ENCODE measurements around the gene PAQR4.

PAQR4 gene

GRCh38 chr16:2982402-2982801 is 13.3 kb downstream of the PAQR4 start:
- Histone ChIP-seq H3K4me3 (ENCODE audit: low read depth, low read length) (no peak overlapping the region), H3K27ac (ENCODE audit: extremely low read depth, low read depth, low read length) (no peak overlapping the region), H3K36me3 (ENCODE audit: control insufficient read depth in 2 of 2, insufficient read depth in 1 of 2, low read length in 2 of 2) (peaks cover 3 to 10% of the 10 kb centered on the region in 2 experiments; a peak in 2 of 3 replicates), H3K9me3 (ENCODE audit: control insufficient read depth, insufficient read depth, low read depth, low read length) (no peaks in the 10 kb centered on the region), H3K4me1 (ENCODE audit: control insufficient read depth, insufficient read depth, low read length) (no peaks in the 10 kb centered on the region)
- CTCF ChIA-PET, result interaction anchor here (0.8 to 2.8 kb wide), 6 partner anchors 10 to 61 kb away, joined by 3 to 12 read pairs (median 4); partner anchors contain the start of gene PAQR4
- POLR2A ChIA-PET, result interaction anchor here (0.7 to 1.7 kb wide), 6 partner anchors 8 to 552 kb away, joined by 3 to 5 read pairs (median 4); partner anchors contain the start of genes HCFC1R1 and THOC6
- peak; percentile 91 for TF ChIP-seq ZNF366 (tag by site-specific recombination; conservative IDR thresholded peaks at IDR 0.05)
- no peak for TF ChIP-seq ZBTB17 (tag by site-specific recombination; IDR thresholded peaks at IDR 0.05)
- peak; percentile 99 for TF ChIP-seq PRDM1 (tag by site-specific recombination; IDR thresholded peaks at IDR 0.05)
- TF ChIP-seq HOXD13 (CRISPR knock-in tag; IDR thresholded peaks at IDR 0.05; ENCODE audit: borderline replicate concordance), result no peak
- no peak for TF ChIP-seq ZNF624 (tag by site-specific recombination; IDR thresholded peaks at IDR 0.05)
- no peak for TF ChIP-seq ZNF626 (tag by site-specific recombination; IDR thresholded peaks at IDR 0.05)
- no peak for TF ChIP-seq BCL11A (tag by site-specific recombination; IDR thresholded peaks at IDR 0.05; ENCODE audit: low read depth)
- TF ChIP-seq ZNF335 (tag by site-specific recombination; conservative IDR thresholded peaks at IDR 0.05), result 0 out of 2 replicates have a peak, but pooled peaks have one; percentile 18
- TF ChIP-seq FEZF1 (tag by site-specific recombination; IDR thresholded peaks at IDR 0.05), result no peak

GRCh38 chr16:2983706-2984136 is 14.6 kb downstream of the PAQR4 start:
- ChIA-PET POLR2A (interaction anchor here (1.3 to 1.7 kb wide), 4 partner anchors 8 to 40 kb away, joined by 3 to 5 read pairs (median 4); partner anchors contain the start of genes HCFC1R1, THOC6 and TNFRSF12A), CTCF (interaction anchor here (0.5 to 1.6 kb wide), 8 partner anchors 23 to 568 kb away, joined by 3 to 4 read pairs (median 3); no protein-coding TSS in a partner anchor)
- Histone ChIP-seq H3K27ac (ENCODE audit: extremely low read depth, low read depth, low read length) (no peak overlapping the region), H3K4me3 (ENCODE audit: low read depth, low read length) (no peak overlapping the region; the same call in 1 of the 2 replicates), H3K4me1 (ENCODE audit: control insufficient read depth, insufficient read depth, low read length) (no peaks in the 10 kb centered on the region; the same call in 1 of the 2 replicates), H3K36me3 (ENCODE audit: control insufficient read depth in 2 of 2, insufficient read depth in 1 of 2, low read length in 2 of 2) (peaks cover 0 to 1% of the 10 kb centered on the region in 2 experiments; a peak in 1 of 3 replicates), H3K9me3 (ENCODE audit: control insufficient read depth, insufficient read depth, low read depth, low read length) (no peaks in the 10 kb centered on the region)
- no peak for TF ChIP-seq ZNF558 (tag by site-specific recombination; IDR thresholded peaks at IDR 0.05)
- no peak for TF ChIP-seq GLI2 (tag by site-specific recombination; IDR thresholded peaks at IDR 0.05; ENCODE audit: borderline replicate concordance, low read depth)
- no peak; the same call in 1 of the 2 replicates for TF ChIP-seq ZNF184 (tag by site-specific recombination; IDR thresholded peaks at IDR 0.05)
- TF ChIP-seq ZBTB20 (tag by site-specific recombination; IDR thresholded peaks at IDR 0.05), result peak; percentile 29; the same call in 1 of the 2 replicates
- TF ChIP-seq ZNF521 (tag by site-specific recombination; IDR thresholded peaks at IDR 0.05), result no peak
- TF ChIP-seq ZNF19 (tag by site-specific recombination; IDR thresholded peaks at IDR 0.05; ENCODE audit: low read depth), result no peak
- no peak for TF ChIP-seq ZNF416 (tag by site-specific recombination; IDR thresholded peaks at IDR 0.05)
- no peak for TF ChIP-seq ATF2 (tag by site-specific recombination; IDR thresholded peaks at IDR 0.05; ENCODE audit: low read depth)
- TF ChIP-seq ZNF677 (tag by site-specific recombination; IDR thresholded peaks at IDR 0.05), result no peak
- peak; percentile 87 for TF ChIP-seq ZSCAN30 (tag by site-specific recombination; IDR thresholded peaks at IDR 0.05)
- TF ChIP-seq ZFP69B (tag by site-specific recombination; IDR thresholded peaks at IDR 0.05), result 0 out of 2 replicates have a peak, but pooled peaks have one; percentile 63
- no peak for TF ChIP-seq SALL2 (tag by site-specific recombination; IDR thresholded peaks at IDR 0.05; ENCODE audit: borderline replicate concordance)
- no peak for TF ChIP-seq TSHZ1 (tag by site-specific recombination; IDR thresholded peaks at IDR 0.05; ENCODE audit: borderline replicate concordance)
- no peak for TF ChIP-seq ZNF560 (tag by site-specific recombination; IDR thresholded peaks at IDR 0.05; ENCODE audit: borderline replicate concordance)
- TF ChIP-seq SP7 (tag by site-specific recombination; IDR thresholded peaks at IDR 0.05), result peak; percentile 33; the same call in 1 of the 2 replicates
- TF ChIP-seq ZNF629 (tag by site-specific recombination; IDR thresholded peaks at IDR 0.05), result no peak
- TF ChIP-seq ZNF529 (tag by site-specific recombination; IDR thresholded peaks at IDR 0.05; ENCODE audit: insufficient replicate concordance), result no peak
- TF ChIP-seq GFI1B (tag by site-specific recombination; IDR thresholded peaks at IDR 0.05), result no peak
- peak; percentile 43; the same call in 1 of the 2 replicates for TF ChIP-seq ZFHX2 (tag by site-specific recombination; conservative IDR thresholded peaks at IDR 0.05)
- TF ChIP-seq ZNF561 (tag by site-specific recombination; IDR thresholded peaks at IDR 0.05; ENCODE audit: borderline replicate concordance), result peak; percentile 82; the same call in 1 of the 2 replicates

Measured in HEK293 (cell line).